Dendritic cell treated with granulocyte-macrophage colony-stimulating factor and Interleukin-4, amounts not matched to agents 40 ng/mL and 50 ng/mL, for 4 days (primary cell): ENCODE results near the gene HELLS.
"Not testable (repeated sequence)": the region's sequence is repeated elsewhere in the genome, so short reads cannot be mapped to it uniquely, and the experiment has no call there.

ENCODE experiments used
- H3K27ac Mint-ChIP-seq: one replicate; pipeline ENCODE4 v1.8.0; 2022; ENCODE audit warnings: mild to moderate bottlenecking, mixed read lengths
- H3K27me3 Mint-ChIP-seq: one replicate; pipeline ENCODE4 v1.8.0; 2022; ENCODE audit warnings: mild to moderate bottlenecking, mixed read lengths
- H3K36me3 Mint-ChIP-seq: one replicate; pipeline ENCODE4 v1.8.0; 2022; ENCODE audit warnings: low read depth, mixed read lengths
- H3K4me1 Mint-ChIP-seq: one replicate; pipeline ENCODE4 v1.8.0; 2022; ENCODE audit warnings: low read depth, mixed read lengths
- H3K4me3 Mint-ChIP-seq: one replicate; pipeline ENCODE4 v1.8.0; 2022; ENCODE audit warnings: mild to moderate bottlenecking, moderate library complexity, mixed read lengths
- H3K9me3 Mint-ChIP-seq: one replicate; pipeline ENCODE4 v1.8.0; 2022; ENCODE audit warnings: mixed read lengths
- intact Hi-C: fragments of 100-400 bp; cut with micrococcal nuclease; formaldehyde crosslinking; loops from one replicate; pipeline ENCODE4 v1.15.0; 2022

HELLS gene

DNA sequence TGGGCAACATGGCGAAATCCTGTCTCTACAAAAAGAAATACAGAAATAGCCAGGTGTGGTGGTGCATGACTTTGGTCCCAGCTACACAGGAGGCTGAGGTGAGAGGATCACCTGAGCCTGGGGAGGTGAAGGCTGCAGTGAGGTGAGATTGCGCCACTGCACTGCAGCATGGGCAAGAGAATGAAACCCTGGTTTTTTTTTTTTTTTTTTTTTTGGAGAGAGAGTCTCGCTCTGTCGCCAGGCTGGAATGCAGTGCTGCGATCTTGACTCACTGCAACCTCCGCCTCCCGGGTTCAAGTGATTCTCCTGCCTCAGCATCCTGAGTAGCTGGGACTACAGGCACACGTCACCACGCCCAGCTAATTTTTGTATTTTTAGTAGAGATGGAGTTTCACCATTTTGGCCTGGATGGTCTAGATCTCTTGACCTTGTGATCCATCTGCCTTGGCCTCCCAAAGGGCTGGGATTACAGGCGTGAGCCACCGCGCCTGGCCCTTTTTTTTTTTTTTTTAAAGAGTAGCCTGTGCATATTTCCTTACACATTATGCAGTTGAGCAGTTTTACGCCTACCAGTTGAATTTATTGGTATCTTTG, 22.2 kb downstream of the HELLS start:
- H3K27me3 Mint-ChIP-seq, intact Hi-C loops, H3K9me3 Mint-ChIP-seq, H3K4me3 Mint-ChIP-seq, H3K27ac Mint-ChIP-seq, H3K4me1 Mint-ChIP-seq, H3K36me3 Mint-ChIP-seq: not testable (repeated sequence)

GRCh38 chr10:94571081-94571480, 25.5 kb downstream of the HELLS start:
- H3K4me3 Mint-ChIP-seq, result no peak overlapping the region
- H3K4me1 Mint-ChIP-seq, result no peaks in the 10 kb centered on the region
- H3K9me3 Mint-ChIP-seq, result no peaks in the 10 kb centered on the region
- no peaks in the 10 kb centered on the region for H3K36me3 Mint-ChIP-seq
- intact Hi-C loops, result no loop called here
- no peaks in the 10 kb centered on the region for H3K27me3 Mint-ChIP-seq
- no peak overlapping the region for H3K27ac Mint-ChIP-seq

- H3K27ac Mint-ChIP-seq, result no peak overlapping the region
Measured at GRCh38 chr10:94571528-94571927, 25.9 kb downstream of the HELLS start.

GRCh38 chr10:94578790-94579189, 33.2 kb downstream of the HELLS start:
- no peaks in the 10 kb centered on the region for H3K36me3 Mint-ChIP-seq
- H3K27me3 Mint-ChIP-seq, result no peaks in the 10 kb centered on the region
- no peak overlapping the region for H3K27ac Mint-ChIP-seq
- no peaks in the 10 kb centered on the region for H3K9me3 Mint-ChIP-seq
- intact Hi-C loops, result no loop called here
- H3K4me1 Mint-ChIP-seq, result no peaks in the 10 kb centered on the region
- H3K4me3 Mint-ChIP-seq, result no peak overlapping the region

More at GRCh38 chr10:94571528-94571927, 25.9 kb downstream of the HELLS start:
- intact Hi-C loops, result no loop called here
- Mint-ChIP-seq H3K27me3 (no peaks in the 10 kb centered on the region), H3K4me3 (no peak overlapping the region), H3K4me1 (no peaks in the 10 kb centered on the region), H3K9me3 (no peaks in the 10 kb centered on the region), H3K36me3 (no peaks in the 10 kb centered on the region)

DNA sequence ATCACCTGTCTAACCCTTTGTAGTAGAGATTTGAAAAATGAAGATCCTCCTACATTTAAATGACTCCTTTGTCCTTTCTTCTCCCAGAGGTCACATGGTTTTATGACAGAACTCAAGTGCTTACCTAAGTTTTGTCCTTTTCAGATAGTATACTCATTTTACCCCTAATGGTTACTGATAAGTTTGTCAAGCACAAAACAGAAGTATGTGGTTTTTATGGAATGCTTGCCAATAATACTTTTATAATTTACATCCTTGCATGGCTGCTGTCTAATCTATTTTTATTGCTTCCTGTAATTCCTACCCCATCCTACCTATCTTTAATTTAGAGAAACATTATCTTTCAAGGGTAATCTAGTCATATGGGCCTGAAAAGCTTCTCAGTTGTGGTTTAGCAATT, 37.5 kb downstream of the HELLS start:
- Mint-ChIP-seq H3K9me3 (no peaks in the 10 kb centered on the region), H3K36me3 (no peaks in the 10 kb centered on the region), H3K4me3 (no peak overlapping the region), H3K27ac (no peak overlapping the region), H3K4me1 (no peaks in the 10 kb centered on the region), H3K27me3 (no peaks in the 10 kb centered on the region)
- intact Hi-C loops, result no loop called here

DNA sequence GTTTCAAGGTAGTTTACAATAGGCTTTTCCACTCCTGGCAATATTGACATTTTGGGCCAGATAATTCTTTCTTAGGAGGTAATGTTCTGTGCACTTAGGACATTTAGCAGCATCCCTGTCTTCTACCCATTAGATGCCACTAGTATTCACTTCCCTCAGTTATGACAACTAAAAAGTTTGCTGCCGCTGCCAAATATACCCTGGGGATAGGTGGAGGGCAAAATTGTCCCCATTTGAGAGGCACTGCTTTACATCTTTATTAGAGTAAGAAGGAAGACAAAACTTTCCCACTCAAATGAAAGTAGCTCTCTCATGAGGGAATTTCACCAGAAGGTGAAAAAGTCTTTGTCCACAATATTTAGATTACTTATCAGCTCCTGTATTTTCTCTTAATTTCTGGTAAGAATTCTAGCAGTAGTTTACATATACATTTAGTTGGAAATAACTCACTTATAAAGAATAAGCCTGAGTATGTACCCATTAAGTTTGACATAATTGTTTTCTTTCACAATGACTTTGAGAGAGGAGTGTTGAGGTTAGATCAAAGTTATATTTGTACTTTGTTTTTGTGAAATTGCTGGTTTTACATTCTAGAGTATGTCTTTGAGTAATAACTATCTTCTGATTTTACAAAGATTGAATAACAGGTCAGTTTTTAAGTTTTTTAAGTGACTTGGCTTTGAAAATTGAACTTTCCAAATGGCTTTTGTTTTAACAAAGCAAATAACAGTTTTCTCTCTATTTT, 46.0 kb downstream of the HELLS start:
- Mint-ChIP-seq H3K4me3 (no peak overlapping the region), H3K27me3 (no peaks in the 10 kb centered on the region), H3K9me3 (no peaks in the 10 kb centered on the region), H3K36me3 (peaks cover 6% of the 10 kb centered on the region), H3K27ac (no peak overlapping the region), H3K4me1 (no peaks in the 10 kb centered on the region)
- intact Hi-C loops, result no loop called here

DNA sequence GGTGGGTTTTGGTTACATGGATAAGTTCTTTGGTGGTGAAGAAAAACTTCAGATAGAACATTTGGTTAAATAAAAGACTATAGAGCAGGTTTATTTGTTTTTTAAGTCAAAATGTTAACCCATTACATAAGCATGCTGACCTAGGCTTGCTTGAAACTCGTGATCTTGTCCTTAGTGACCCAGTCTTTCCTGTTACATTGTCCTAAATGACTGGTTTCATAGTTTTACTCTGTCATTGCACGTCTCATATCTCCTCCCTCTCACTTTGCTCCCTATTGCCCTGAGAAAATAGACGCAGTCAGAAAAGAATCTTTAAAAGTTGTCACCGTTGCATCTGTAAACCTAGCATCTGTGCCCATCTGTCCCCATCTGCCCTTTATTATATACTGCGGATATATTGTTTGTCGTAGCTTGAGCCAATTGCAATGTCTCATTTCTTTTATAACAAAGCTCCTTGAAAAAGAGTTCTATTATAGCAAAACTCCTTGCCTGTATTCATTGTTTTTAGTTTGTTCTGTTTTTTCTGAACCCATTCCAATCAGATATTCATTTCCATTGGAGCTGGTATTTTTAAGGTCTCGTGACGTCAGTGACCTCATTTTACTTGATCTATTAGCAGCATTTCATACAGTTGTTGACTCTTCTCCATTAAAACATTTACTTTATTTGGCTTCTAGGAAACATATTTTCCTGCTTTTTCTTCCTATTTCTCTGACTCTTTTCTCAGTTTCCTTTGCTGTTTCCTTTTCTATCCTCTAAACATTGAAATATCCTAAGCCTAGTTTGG, 57.3 kb downstream of the HELLS start:
- no peaks in the 10 kb centered on the region for H3K4me1 Mint-ChIP-seq
- no peaks in the 10 kb centered on the region for H3K36me3 Mint-ChIP-seq
- H3K27me3 Mint-ChIP-seq, result no peaks in the 10 kb centered on the region
- no peak overlapping the region for H3K4me3 Mint-ChIP-seq
- H3K9me3 Mint-ChIP-seq, result no peaks in the 10 kb centered on the region
- H3K27ac Mint-ChIP-seq, result no peak overlapping the region
- intact Hi-C loops, result no loop called here

- H3K36me3 Mint-ChIP-seq, result no peaks in the 10 kb centered on the region
- no peaks in the 10 kb centered on the region for H3K9me3 Mint-ChIP-seq
- H3K4me1 Mint-ChIP-seq, result no peaks in the 10 kb centered on the region
- intact Hi-C loops, result no loop called here
- no peak overlapping the region for H3K27ac Mint-ChIP-seq
- no peaks in the 10 kb centered on the region for H3K27me3 Mint-ChIP-seq
- no peak overlapping the region for H3K4me3 Mint-ChIP-seq
Measured at GRCh38 chr10:94607111-94607510, 61.5 kb downstream of the HELLS start.

DNA sequence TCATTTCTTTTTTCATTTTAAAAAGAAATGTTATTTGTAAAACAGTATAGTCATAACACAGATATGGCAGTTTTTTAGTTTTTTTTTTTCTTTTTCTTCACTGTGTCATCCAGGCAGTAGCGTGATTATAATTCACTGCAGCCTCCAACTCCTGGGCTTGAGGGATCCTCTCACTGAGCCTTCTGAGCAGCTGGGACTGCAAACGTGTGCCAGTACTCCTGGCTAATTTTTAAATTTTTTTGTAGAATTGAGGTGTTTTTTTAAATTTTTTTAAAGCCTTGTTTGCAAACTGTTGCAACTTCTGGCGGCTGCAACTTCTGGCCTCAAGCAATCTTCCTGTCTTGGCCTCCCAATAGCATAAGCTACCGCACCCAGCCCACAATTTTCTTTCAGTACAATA, 63.0 kb downstream of the HELLS start:
- Mint-ChIP-seq H3K4me3 (no peak overlapping the region), H3K27ac (no peak overlapping the region), H3K27me3 (no peaks in the 10 kb centered on the region), H3K4me1 (no peaks in the 10 kb centered on the region), H3K36me3 (no peaks in the 10 kb centered on the region), H3K9me3 (no peaks in the 10 kb centered on the region)
- intact Hi-C loops, result no loop called here

- intact Hi-C loops, result no loop called here
- Mint-ChIP-seq H3K4me3 (no peak overlapping the region), H3K27me3 (no peaks in the 10 kb centered on the region), H3K9me3 (no peaks in the 10 kb centered on the region), H3K4me1 (no peaks in the 10 kb centered on the region), H3K27ac (no peak overlapping the region), H3K36me3 (no peaks in the 10 kb centered on the region)
Measured at GRCh38 chr10:94614558-94614957, 69.0 kb downstream of the HELLS start.

- Mint-ChIP-seq H3K36me3 (no peaks in the 10 kb centered on the region), H3K9me3 (no peaks in the 10 kb centered on the region), H3K27ac (no peak overlapping the region)
Measured at GRCh38 chr10:94617389-94617944, 71.9 kb downstream of the HELLS start.

GRCh38 chr10:94622666-94623205, 77.1 kb downstream of the HELLS start:
- intact Hi-C loops, result loop anchor here (10.0 kb wide), 1 partner anchor 622 kb away; no protein-coding TSS in a partner anchor
- no peaks in the 10 kb centered on the region for H3K9me3 Mint-ChIP-seq
- H3K36me3 Mint-ChIP-seq, result no peaks in the 10 kb centered on the region
- H3K27ac Mint-ChIP-seq, result no peak overlapping the region
- no peaks in the 10 kb centered on the region for H3K27me3 Mint-ChIP-seq
- no peak overlapping the region for H3K4me3 Mint-ChIP-seq
- no peaks in the 10 kb centered on the region for H3K4me1 Mint-ChIP-seq

More at GRCh38 chr10:94617389-94617944, 71.9 kb downstream of the HELLS start:
- H3K4me1 Mint-ChIP-seq, result no peaks in the 10 kb centered on the region
- no peak overlapping the region for H3K4me3 Mint-ChIP-seq
- intact Hi-C loops, result no loop called here
- no peaks in the 10 kb centered on the region for H3K27me3 Mint-ChIP-seq

- H3K9me3 Mint-ChIP-seq, result no peaks in the 10 kb centered on the region
- intact Hi-C loops, result loop anchor here (10.0 kb wide), 1 partner anchor 621 kb away; no protein-coding TSS in a partner anchor
- H3K27me3 Mint-ChIP-seq, result no peaks in the 10 kb centered on the region
- H3K27ac Mint-ChIP-seq, result no peak overlapping the region
- H3K4me3 Mint-ChIP-seq, result no peak overlapping the region
- H3K36me3 Mint-ChIP-seq, result no peaks in the 10 kb centered on the region
- no peaks in the 10 kb centered on the region for H3K4me1 Mint-ChIP-seq
Measured at GRCh38 chr10:94623572-94623971, 78.0 kb downstream of the HELLS start.

GRCh38 chr10:94626476-94626875, 80.9 kb downstream of the HELLS start:
- intact Hi-C loops, result loop anchor here (10.0 kb wide), 1 partner anchor 618 kb away; no protein-coding TSS in a partner anchor

More at GRCh38 chr10:94626476-94626875, 80.9 kb downstream of the HELLS start:
- Mint-ChIP-seq H3K36me3 (no peaks in the 10 kb centered on the region), H3K9me3 (no peaks in the 10 kb centered on the region), H3K4me1 (peaks cover 3% of the 10 kb centered on the region), H3K27me3 (no peaks in the 10 kb centered on the region), H3K4me3 (no peak overlapping the region), H3K27ac (no peak overlapping the region)
